Activated CD4-positive, alpha-beta T cell treated with anti-CD3 and anti-CD28 coated beads for 1 hour (primary cell): Measurements from ENCODE around the gene GPSM3.
"Not testable (repeated sequence)": the region's sequence is repeated elsewhere in the genome, so short reads cannot be mapped to it uniquely, and the experiment has no call there.

Source experiments
- DNase-seq: peaks from one replicate; pipeline ENCODE4 v3.0.0-alpha.2; 2020

The GPSM3 gene

GRCh38 chr6:32200711-32201475 is 8.4 kb upstream of the GPSM3 start:
- DNase-seq: no peak

GRCh38 chr6:32198866-32199265 is 6.4 kb upstream of the GPSM3 start:
- DNase-seq: no peak

- no peak for DNase-seq
Observed at GRCh38 chr6:32198345-32198696, 5.9 kb upstream of the GPSM3 start.

- DNase-seq: no peak
Observed at GRCh38 chr6:32196682-32197616, 4.5 kb upstream of the GPSM3 start.

- DNase-seq: peak; percentile 37
Observed at GRCh38 chr6:32195902-32196681, 3.6 kb upstream of the GPSM3 start.

- peak; percentile 99 for DNase-seq
Observed at GRCh38 chr6:32195652-32195901, 3.1 kb upstream of the GPSM3 start.

GRCh38 chr6:32194825-32195651 is 2.6 kb upstream of the GPSM3 start:
- DNase-seq: no peak

GRCh38 chr6:32194388-32194787 is 1.9 kb upstream of the GPSM3 start:
- DNase-seq: no peak

GRCh38 chr6:32193096-32193495 is 653 bp upstream of the GPSM3 start:
- DNase-seq: not testable (repeated sequence)

GRCh38 chr6:32191696-32192607 is 491 bp downstream of the GPSM3 start:
- no peak for DNase-seq

GRCh38 chr6:32190911-32191677 is 1.3 kb downstream of the GPSM3 start:
- no peak for DNase-seq

- peak; percentile 76 for DNase-seq
Observed at GRCh38 chr6:32190054-32190851, 2.2 kb downstream of the GPSM3 start, which contains the start of gene PBX2. PBX2 (minus strand) TSS chr6:32190202; CDS start chr6:32189915, 287 bp downstream.

- no peak for DNase-seq
Observed at GRCh38 chr6:32189742-32190053, 2.7 kb downstream of the GPSM3 start.

- no peak for DNase-seq
Observed at GRCh38 chr6:32189069-32189741, 3.2 kb downstream of the GPSM3 start.

- DNase-seq: no peak
Observed at GRCh38 chr6:32188381-32189068, 3.9 kb downstream of the GPSM3 start.

GRCh38 chr6:32187725-32188380 is 4.6 kb downstream of the GPSM3 start:
- not testable (repeated sequence) for DNase-seq

- no peak for DNase-seq
Observed at GRCh38 chr6:32187009-32187709, 5.3 kb downstream of the GPSM3 start.
